Neural crest cell (in vitro differentiated cells): Measurements from ENCODE around the gene TMEM187. TPM values are rescaled to one million over a fixed set of nuclear protein-coding genes. Genes with fewer than 3 reads are reported as not detected.
A peak's percentile ranks its signal among the peaks of the same experiment; 100 is the strongest.

ENCODE experiments used
- DNase-seq: peaks from one replicate; pipeline ENCODE4 v3.0.0; 2021; ENCODE audit warnings: low read depth, mixed read lengths, low spot score
- H3K27ac Mint-ChIP-seq: one replicate; pipeline ENCODE4 v1.8.0; 2021; ENCODE audit warnings: mild to moderate bottlenecking, mixed read lengths; ENCODE audit not compliant: unreplicated experiment
- H3K27me3 Mint-ChIP-seq: 2 replicates; pipeline ENCODE4 v1.8.0; 2021; ENCODE audit warnings: low read depth, mild to moderate bottlenecking, mixed read lengths
- H3K36me3 Mint-ChIP-seq: 2 replicates; pipeline ENCODE4 v1.8.0; 2021; ENCODE audit warnings: low read depth, mild to moderate bottlenecking, mixed read lengths
- H3K4me1 Mint-ChIP-seq: 2 replicates; pipeline ENCODE4 v1.8.0; 2021; ENCODE audit warnings: mixed read lengths
- H3K4me3 Mint-ChIP-seq: one replicate; pipeline ENCODE4 v1.8.0; 2021; ENCODE audit warnings: mild to moderate bottlenecking, mixed read lengths
- H3K9me3 Mint-ChIP-seq: 2 replicates; pipeline ENCODE4 v1.8.0; 2021; ENCODE audit warnings: mixed read lengths
- total RNA-seq: library from RNA; stranded (reverse); gene quantifications from 2 replicates; pipeline ENCODE4 v1.2.1, GENCODE V29; 2021
- TF ChIP-seq, protein P1 (sequence below): fragments of 200-600 bp; sonication (generic); conservative IDR thresholded peaks from 2 replicates; pipeline ENCODE4 v1.5.0; 2021; ENCODE audit warnings: antibody characterized with exemption, mild to moderate bottlenecking

TMEM187 gene
- total RNA-seq, 1 donor from 2014 or later, result 8.0 TPM

DNA sequence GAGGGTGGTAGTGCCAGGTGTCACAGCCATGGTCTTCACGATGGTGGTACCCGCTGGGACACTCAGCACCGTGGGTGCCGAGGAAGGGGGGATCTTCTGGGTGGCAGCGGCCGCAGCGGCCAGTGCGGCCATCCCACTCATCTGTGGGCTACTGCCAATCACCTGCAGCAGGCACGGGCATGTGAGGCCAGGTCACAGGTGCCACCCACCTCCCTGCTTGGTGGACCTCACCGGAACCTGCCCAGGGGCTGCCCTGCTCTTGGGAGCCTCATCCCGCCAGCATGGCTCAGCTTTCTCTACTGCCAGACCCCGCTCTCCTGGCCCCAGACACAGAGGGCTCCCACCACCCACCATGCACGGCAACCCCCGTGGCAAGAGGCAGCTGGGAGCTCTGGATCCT, 13.9 kb upstream of the TMEM187 start:
- TF ChIP-seq, protein P1, sequence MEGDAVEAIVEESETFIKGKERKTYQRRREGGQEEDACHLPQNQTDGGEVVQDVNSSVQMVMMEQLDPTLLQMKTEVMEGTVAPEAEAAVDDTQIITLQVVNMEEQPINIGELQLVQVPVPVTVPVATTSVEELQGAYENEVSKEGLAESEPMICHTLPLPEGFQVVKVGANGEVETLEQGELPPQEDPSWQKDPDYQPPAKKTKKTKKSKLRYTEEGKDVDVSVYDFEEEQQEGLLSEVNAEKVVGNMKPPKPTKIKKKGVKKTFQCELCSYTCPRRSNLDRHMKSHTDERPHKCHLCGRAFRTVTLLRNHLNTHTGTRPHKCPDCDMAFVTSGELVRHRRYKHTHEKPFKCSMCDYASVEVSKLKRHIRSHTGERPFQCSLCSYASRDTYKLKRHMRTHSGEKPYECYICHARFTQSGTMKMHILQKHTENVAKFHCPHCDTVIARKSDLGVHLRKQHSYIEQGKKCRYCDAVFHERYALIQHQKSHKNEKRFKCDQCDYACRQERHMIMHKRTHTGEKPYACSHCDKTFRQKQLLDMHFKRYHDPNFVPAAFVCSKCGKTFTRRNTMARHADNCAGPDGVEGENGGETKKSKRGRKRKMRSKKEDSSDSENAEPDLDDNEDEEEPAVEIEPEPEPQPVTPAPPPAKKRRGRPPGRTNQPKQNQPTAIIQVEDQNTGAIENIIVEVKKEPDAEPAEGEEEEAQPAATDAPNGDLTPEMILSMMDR, result no peak

DNA sequence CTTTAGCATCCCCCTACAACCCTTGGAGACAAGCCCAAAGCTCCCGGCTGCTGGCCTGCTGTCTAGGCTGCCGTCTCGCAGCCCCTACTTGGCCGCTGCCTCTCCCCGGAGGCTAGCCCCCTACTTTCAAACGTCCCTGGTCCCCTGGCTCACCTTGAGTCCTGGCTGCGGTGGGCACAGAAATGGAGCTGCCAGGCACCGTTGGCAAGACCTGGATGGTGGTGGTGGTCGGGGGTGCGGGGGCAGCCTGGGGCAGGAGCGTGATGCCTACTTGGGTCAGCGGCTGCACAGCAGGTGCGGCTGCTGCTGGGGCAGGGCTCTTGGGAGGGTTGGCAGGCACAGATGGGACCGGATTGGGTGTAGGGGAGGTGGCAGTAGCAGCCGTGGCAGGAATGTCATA, 12.9 kb upstream of the TMEM187 start:
- H3K4me3 Mint-ChIP-seq, result no peak overlapping the region
- H3K9me3 Mint-ChIP-seq, result no peaks in the 10 kb centered on the region
- H3K27ac Mint-ChIP-seq, result no peak overlapping the region
- TF ChIP-seq, protein P1, result no peak
- no peaks in the 10 kb centered on the region for H3K4me1 Mint-ChIP-seq
- H3K36me3 Mint-ChIP-seq, result peaks cover 10% of the 10 kb centered on the region
- DNase-seq, result no peak
- no peaks in the 10 kb centered on the region for H3K27me3 Mint-ChIP-seq

More for the DNA sequence above, 13.9 kb upstream of the TMEM187 start:
- no peak overlapping the region for H3K4me3 Mint-ChIP-seq
- no peak overlapping the region for H3K27ac Mint-ChIP-seq
- H3K4me1 Mint-ChIP-seq, result no peaks in the 10 kb centered on the region
- H3K36me3 Mint-ChIP-seq, result peaks cover 13% of the 10 kb centered on the region
- no peaks in the 10 kb centered on the region for H3K9me3 Mint-ChIP-seq
- no peaks in the 10 kb centered on the region for H3K27me3 Mint-ChIP-seq
- no peak for DNase-seq

DNA sequence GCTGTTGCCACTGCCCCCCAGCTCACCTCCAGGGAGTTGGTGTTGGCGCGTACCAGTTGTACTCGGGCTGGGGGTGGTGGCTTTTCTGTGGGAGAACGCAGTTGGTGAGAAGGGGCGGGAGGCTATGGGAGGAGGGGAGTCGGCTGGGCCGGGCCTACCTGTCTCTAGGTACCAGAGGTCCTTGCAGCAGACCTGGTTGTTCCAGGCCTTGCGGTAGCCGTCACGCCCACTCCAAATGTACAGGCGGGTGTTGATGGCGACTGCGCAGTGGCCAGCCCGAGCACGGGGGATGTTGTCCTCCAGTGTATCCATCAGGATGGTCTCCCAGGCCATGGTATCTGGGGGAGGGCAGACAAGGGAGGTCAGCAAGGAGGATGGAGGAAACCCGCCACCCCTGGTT, 12.5 kb upstream of the TMEM187 start:
- TF ChIP-seq, protein P1, result no peak
- no peak for DNase-seq
- H3K4me3 Mint-ChIP-seq, result no peak overlapping the region
- no peaks in the 10 kb centered on the region for H3K4me1 Mint-ChIP-seq
- no peaks in the 10 kb centered on the region for H3K27me3 Mint-ChIP-seq
- H3K9me3 Mint-ChIP-seq, result no peaks in the 10 kb centered on the region
- no peak overlapping the region for H3K27ac Mint-ChIP-seq
- H3K36me3 Mint-ChIP-seq, result peaks cover 8% of the 10 kb centered on the region

DNA sequence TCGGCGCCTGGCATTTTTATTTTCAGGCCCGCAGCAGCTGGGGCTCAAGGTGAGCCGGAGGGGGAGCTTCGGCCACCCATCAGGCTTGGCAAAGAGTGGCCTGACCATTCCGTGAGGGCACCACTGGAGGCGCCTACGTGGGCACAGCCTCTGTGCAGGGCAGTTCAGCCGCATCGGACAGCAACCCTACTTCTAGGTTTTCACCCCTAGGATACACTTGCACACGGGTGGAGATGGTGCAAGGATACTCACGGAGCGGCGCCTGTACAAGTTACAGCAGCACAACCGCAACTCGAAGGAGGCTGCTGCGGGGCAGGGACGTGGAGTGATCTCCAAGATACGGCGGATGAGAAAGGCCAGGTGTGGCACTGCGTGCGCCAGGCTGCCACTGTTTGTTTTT, 11.8 kb upstream of the TMEM187 start:
- no peak for DNase-seq
- no peaks in the 10 kb centered on the region for H3K9me3 Mint-ChIP-seq
- TF ChIP-seq, protein P1, result no peak
- peaks cover 6% of the 10 kb centered on the region for H3K36me3 Mint-ChIP-seq
- H3K4me3 Mint-ChIP-seq, result peak overlapping the region; percentile 40
- no peaks in the 10 kb centered on the region for H3K27me3 Mint-ChIP-seq
- H3K4me1 Mint-ChIP-seq, result no peaks in the 10 kb centered on the region
- H3K27ac Mint-ChIP-seq, result no peak overlapping the region

DNA sequence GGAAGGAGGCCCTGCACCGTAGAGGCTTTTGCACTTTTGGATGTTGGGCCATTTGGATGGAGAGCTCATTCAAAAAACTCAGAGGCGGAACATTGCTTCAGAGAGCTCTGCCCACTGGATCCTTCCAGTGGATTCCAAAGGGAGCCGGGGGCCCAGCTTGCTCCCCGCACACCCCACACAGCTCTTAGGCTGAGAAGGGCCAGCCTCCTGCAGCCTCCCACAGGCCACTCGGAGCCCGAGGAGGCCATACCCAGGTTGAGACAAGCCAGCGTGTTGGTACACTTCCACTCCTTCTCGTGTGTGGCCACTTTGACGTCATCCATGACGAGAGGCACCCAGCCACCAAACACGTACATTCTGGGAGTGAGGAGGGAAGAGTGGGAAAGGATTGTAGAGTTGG, 11.3 kb upstream of the TMEM187 start:
- H3K9me3 Mint-ChIP-seq, result no peaks in the 10 kb centered on the region
- peaks cover 6% of the 10 kb centered on the region for H3K36me3 Mint-ChIP-seq
- peak overlapping the region; percentile 40 for H3K4me3 Mint-ChIP-seq
- peaks cover 5% of the 10 kb centered on the region for H3K4me1 Mint-ChIP-seq
- DNase-seq, result no peak
- H3K27me3 Mint-ChIP-seq, result peaks cover 4% of the 10 kb centered on the region
- TF ChIP-seq, protein P1, result no peak
- H3K27ac Mint-ChIP-seq, result no peak overlapping the region

DNA sequence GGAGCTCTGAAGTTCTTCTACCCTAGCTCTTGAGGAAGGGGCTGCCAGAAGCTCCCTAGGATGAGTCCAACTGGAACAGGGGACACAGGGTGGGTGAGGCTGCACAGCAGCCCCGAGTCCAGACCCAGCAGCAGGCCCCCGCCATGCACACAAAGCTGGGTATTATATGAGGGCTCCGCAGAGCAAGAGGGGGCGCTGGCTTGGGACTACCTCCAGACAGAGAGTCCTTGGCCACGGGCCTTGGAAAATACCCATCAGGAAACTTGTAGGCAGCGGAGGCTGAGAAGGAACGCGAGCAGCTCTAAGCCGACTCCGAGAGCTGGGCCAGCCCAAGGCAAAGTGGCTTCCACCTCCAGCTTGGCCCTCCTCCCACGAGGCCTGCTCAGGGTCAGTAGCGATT, 9.0 kb upstream of the TMEM187 start:
- Mint-ChIP-seq H3K4me1 (peaks cover 25% of the 10 kb centered on the region), H3K9me3 (no peaks in the 10 kb centered on the region), H3K36me3 (peaks cover 9% of the 10 kb centered on the region), H3K27ac (no peak overlapping the region), H3K27me3 (peaks cover 7% of the 10 kb centered on the region), H3K4me3 (no peak overlapping the region)
- DNase-seq, result no peak
- TF ChIP-seq, protein P1, result no peak
